ENCODE data around the gene TSC22D1.
"Not testable (repeated sequence)": the region's sequence is repeated elsewhere in the genome, so short reads cannot be mapped to it uniquely, and the experiment has no call there.

DNA sequence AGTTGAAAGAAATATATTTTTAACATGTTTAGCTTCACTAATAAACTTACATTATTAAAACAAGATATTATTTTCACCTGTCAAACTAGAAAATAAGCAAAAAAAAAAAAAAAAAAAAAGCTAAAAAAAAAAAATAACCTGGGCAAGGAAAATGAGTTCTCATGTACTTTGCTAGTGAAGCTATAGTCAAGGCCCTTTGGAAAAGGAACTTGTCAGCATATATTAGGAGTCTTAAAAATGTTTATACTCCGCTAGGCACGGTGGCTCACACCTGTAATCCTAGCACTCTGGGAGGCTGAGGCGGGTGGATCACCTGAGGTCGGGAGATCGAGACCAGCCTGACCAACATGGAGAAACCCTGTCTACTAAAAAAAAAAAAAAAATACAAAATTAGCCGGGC lies 66.3 kb downstream of the TSC22D1 start:
- not testable (repeated sequence) for TF ChIP-seq POLR2AphosphoS5 (IDR thresholded peaks at IDR 0.05); RAD21 (conservative IDR thresholded peaks at IDR 0.05); TAF1 (IDR thresholded peaks at IDR 0.05; ENCODE audit: low read depth); EZH2 (IDR thresholded peaks at IDR 0.05; ENCODE audit: borderline replicate concordance, insufficient read depth, low read length, poor library complexity, severe bottlenecking); SMC3 (conservative IDR thresholded peaks at IDR 0.05; ENCODE audit: poor library complexity)
- TF ChIP-seq, protein P1, sequence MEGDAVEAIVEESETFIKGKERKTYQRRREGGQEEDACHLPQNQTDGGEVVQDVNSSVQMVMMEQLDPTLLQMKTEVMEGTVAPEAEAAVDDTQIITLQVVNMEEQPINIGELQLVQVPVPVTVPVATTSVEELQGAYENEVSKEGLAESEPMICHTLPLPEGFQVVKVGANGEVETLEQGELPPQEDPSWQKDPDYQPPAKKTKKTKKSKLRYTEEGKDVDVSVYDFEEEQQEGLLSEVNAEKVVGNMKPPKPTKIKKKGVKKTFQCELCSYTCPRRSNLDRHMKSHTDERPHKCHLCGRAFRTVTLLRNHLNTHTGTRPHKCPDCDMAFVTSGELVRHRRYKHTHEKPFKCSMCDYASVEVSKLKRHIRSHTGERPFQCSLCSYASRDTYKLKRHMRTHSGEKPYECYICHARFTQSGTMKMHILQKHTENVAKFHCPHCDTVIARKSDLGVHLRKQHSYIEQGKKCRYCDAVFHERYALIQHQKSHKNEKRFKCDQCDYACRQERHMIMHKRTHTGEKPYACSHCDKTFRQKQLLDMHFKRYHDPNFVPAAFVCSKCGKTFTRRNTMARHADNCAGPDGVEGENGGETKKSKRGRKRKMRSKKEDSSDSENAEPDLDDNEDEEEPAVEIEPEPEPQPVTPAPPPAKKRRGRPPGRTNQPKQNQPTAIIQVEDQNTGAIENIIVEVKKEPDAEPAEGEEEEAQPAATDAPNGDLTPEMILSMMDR (IDR thresholded peaks at IDR 0.05; ENCODE audit: poor library complexity, severe bottlenecking): not testable (repeated sequence)

All from neural cell (in vitro differentiated cells).